ENCODE data around the gene DAPK1.

Gene DAPK1

GRCh38 chr9:87535817-87536539 lies 38.3 kb downstream of the DAPK1 start:
- DNase-seq (ENCODE audit: low read depth): no peak
- TF ChIP-seq CTCF (IDR thresholded peaks at IDR 0.05; ENCODE audit: low read depth, low read length, missing control alignments): no peak
- H3K4me3 ChIP-seq (ENCODE audit: low read depth, low read length): no peak overlapping the region
- in situ Hi-C loops (cut with HindIII; ENCODE audit: low sequenced_read_pairs): no loop called here

- no peak for DNase-seq (ENCODE audit: low read depth)
- TF ChIP-seq CTCF (IDR thresholded peaks at IDR 0.05; ENCODE audit: low read depth, low read length, missing control alignments): no peak
- in situ Hi-C loops (cut with HindIII; ENCODE audit: low sequenced_read_pairs): no loop called here
- H3K4me3 ChIP-seq (ENCODE audit: low read depth, low read length): no peak overlapping the region
Measured at GRCh38 chr9:87537625-87538024, 40.0 kb downstream of the DAPK1 start.

GRCh38 chr9:87540444-87541105 lies 42.9 kb downstream of the DAPK1 start:
- in situ Hi-C loops (cut with HindIII; ENCODE audit: low sequenced_read_pairs): no loop called here
- DNase-seq (ENCODE audit: low read depth): no peak
- no peak overlapping the region for H3K4me3 ChIP-seq (ENCODE audit: low read depth, low read length)
- TF ChIP-seq CTCF (IDR thresholded peaks at IDR 0.05; ENCODE audit: low read depth, low read length, missing control alignments): no peak

- TF ChIP-seq CTCF (IDR thresholded peaks at IDR 0.05; ENCODE audit: low read depth, low read length, missing control alignments): no peak
- H3K4me3 ChIP-seq (ENCODE audit: low read depth, low read length): no peak overlapping the region
- in situ Hi-C loops (cut with HindIII; ENCODE audit: low sequenced_read_pairs): no loop called here
- no peak for DNase-seq (ENCODE audit: low read depth)
Measured at GRCh38 chr9:87541663-87542062, 44.0 kb downstream of the DAPK1 start.

- in situ Hi-C loops (cut with HindIII; ENCODE audit: low sequenced_read_pairs): no loop called here
- H3K4me3 ChIP-seq (ENCODE audit: low read depth, low read length): no peak overlapping the region
- no peak for TF ChIP-seq CTCF (IDR thresholded peaks at IDR 0.05; ENCODE audit: low read depth, low read length, missing control alignments)
- no peak for DNase-seq (ENCODE audit: low read depth)
Measured at GRCh38 chr9:87542141-87542540, 44.5 kb downstream of the DAPK1 start.

- in situ Hi-C loops (cut with HindIII; ENCODE audit: low sequenced_read_pairs): no loop called here
- no peak for DNase-seq (ENCODE audit: low read depth)
- no peak overlapping the region for H3K4me3 ChIP-seq (ENCODE audit: low read depth, low read length)
- no peak for TF ChIP-seq CTCF (IDR thresholded peaks at IDR 0.05; ENCODE audit: low read depth, low read length, missing control alignments)
Measured at GRCh38 chr9:87543251-87543650, 45.6 kb downstream of the DAPK1 start.
